ENCODE data around the gene IFNGR1.

IFNGR1 gene

GRCh38 chr6:137160763-137161162 is 58.4 kb downstream of the IFNGR1 start:
- DNase-seq (no peak), ATAC-seq (ENCODE audit: insufficient read depth, low read depth) (no peak)
- no peak overlapping the region for H3K27ac ChIP-seq (ENCODE audit: low read length)
- H3K9ac ChIP-seq (ENCODE audit: low read depth, low read length): no peak overlapping the region
- H3K4me2 ChIP-seq (ENCODE audit: insufficient read depth, low read length): no peak overlapping the region
- no peaks in the 10 kb centered on the region for H3K79me2 ChIP-seq (ENCODE audit: insufficient read depth, low read length)
- no peaks in the 10 kb centered on the region for H4K20me1 ChIP-seq (ENCODE audit: insufficient read depth, low read length)
- peaks cover 23% of the 10 kb centered on the region for H3K9me3 ChIP-seq (ENCODE audit: insufficient read depth, low read length, severe bottlenecking)
- no peaks in the 10 kb centered on the region for H3K36me3 ChIP-seq (ENCODE audit: insufficient read depth, low read length)
- no peak overlapping the region for H2AFZ ChIP-seq (ENCODE audit: low read depth, low read length)
- no peaks in the 10 kb centered on the region for H3K27me3 ChIP-seq (ENCODE audit: insufficient read depth, low read length, poor library complexity)
- TF ChIP-seq EZH2 (IDR thresholded peaks at IDR 0.05; ENCODE audit: borderline replicate concordance, low read depth, low read length, severe bottlenecking) (no peak), CTCF (IDR thresholded peaks at IDR 0.05; ENCODE audit: borderline replicate concordance, extremely low read depth, low read length, poor library complexity, severe bottlenecking) (no peak)
- H3K4me3 ChIP-seq (ENCODE audit: low read depth in 1 of 2, low read length in 2 of 2): no peak overlapping the region
- H3K4me1 ChIP-seq (ENCODE audit: insufficient read depth, low read length): peaks cover 23% of the 10 kb centered on the region

GRCh38 chr6:137159912-137160311 is 59.3 kb downstream of the IFNGR1 start:
- Histone ChIP-seq H3K4me3 (ENCODE audit: low read depth in 1 of 2, low read length in 2 of 2) (no peak overlapping the region), H3K27ac (ENCODE audit: low read length) (no peak overlapping the region), H3K27me3 (ENCODE audit: insufficient read depth, low read length, poor library complexity) (no peaks in the 10 kb centered on the region), H3K79me2 (ENCODE audit: insufficient read depth, low read length) (no peaks in the 10 kb centered on the region), H3K9ac (ENCODE audit: low read depth, low read length) (no peak overlapping the region), H3K4me2 (ENCODE audit: insufficient read depth, low read length) (no peak overlapping the region), H3K9me3 (ENCODE audit: insufficient read depth, low read length, severe bottlenecking) (peaks cover 23% of the 10 kb centered on the region), H4K20me1 (ENCODE audit: insufficient read depth, low read length) (no peaks in the 10 kb centered on the region), H3K36me3 (ENCODE audit: insufficient read depth, low read length) (no peaks in the 10 kb centered on the region), H3K4me1 (ENCODE audit: insufficient read depth, low read length) (peaks cover 26% of the 10 kb centered on the region), H2AFZ (ENCODE audit: low read depth, low read length) (no peak overlapping the region)
- no peak for DNase-seq
- ATAC-seq (ENCODE audit: insufficient read depth, low read depth): no peak
- no peak for TF ChIP-seq CTCF (IDR thresholded peaks at IDR 0.05; ENCODE audit: borderline replicate concordance, extremely low read depth, low read length, poor library complexity, severe bottlenecking)
- TF ChIP-seq EZH2 (IDR thresholded peaks at IDR 0.05; ENCODE audit: borderline replicate concordance, low read depth, low read length, severe bottlenecking): no peak

- H3K9ac ChIP-seq (ENCODE audit: low read depth, low read length): no peak overlapping the region
- H3K9me3 ChIP-seq (ENCODE audit: insufficient read depth, low read length, severe bottlenecking): peaks cover 2% of the 10 kb centered on the region
- H3K27ac ChIP-seq (ENCODE audit: low read length): peak overlapping the region; percentile 7; the same call in 1 of the 2 replicates
- TF ChIP-seq EZH2 (IDR thresholded peaks at IDR 0.05; ENCODE audit: borderline replicate concordance, low read depth, low read length, severe bottlenecking): no peak
- TF ChIP-seq CTCF (IDR thresholded peaks at IDR 0.05; ENCODE audit: borderline replicate concordance, extremely low read depth, low read length, poor library complexity, severe bottlenecking): no peak
- ATAC-seq (ENCODE audit: insufficient read depth, low read depth): no peak
- H3K4me1 ChIP-seq (ENCODE audit: insufficient read depth, low read length): peaks cover 31% of the 10 kb centered on the region
- no peak overlapping the region for H3K4me2 ChIP-seq (ENCODE audit: insufficient read depth, low read length)
- no peaks in the 10 kb centered on the region for H3K79me2 ChIP-seq (ENCODE audit: insufficient read depth, low read length)
- no peak overlapping the region for H2AFZ ChIP-seq (ENCODE audit: low read depth, low read length)
- no peaks in the 10 kb centered on the region for H4K20me1 ChIP-seq (ENCODE audit: insufficient read depth, low read length)
- H3K36me3 ChIP-seq (ENCODE audit: insufficient read depth, low read length): no peaks in the 10 kb centered on the region
- no peak overlapping the region for H3K4me3 ChIP-seq (ENCODE audit: low read depth in 1 of 2, low read length in 2 of 2)
- DNase-seq: no peak
- H3K27me3 ChIP-seq (ENCODE audit: insufficient read depth, low read length, poor library complexity): no peaks in the 10 kb centered on the region
Measured at GRCh38 chr6:137157601-137158000, 61.6 kb downstream of the IFNGR1 start.

GRCh38 chr6:137156650-137157049 is 62.5 kb downstream of the IFNGR1 start:
- DNase-seq (no peak), ATAC-seq (ENCODE audit: insufficient read depth, low read depth) (no peak)
- Histone ChIP-seq H3K79me2 (ENCODE audit: insufficient read depth, low read length) (no peaks in the 10 kb centered on the region), H3K27ac (ENCODE audit: low read length) (peak overlapping the region; percentile 72), H2AFZ (ENCODE audit: low read depth, low read length) (no peak overlapping the region), H3K4me1 (ENCODE audit: insufficient read depth, low read length) (peaks cover 35% of the 10 kb centered on the region), H3K9me3 (ENCODE audit: insufficient read depth, low read length, severe bottlenecking) (peaks cover 7% of the 10 kb centered on the region), H3K36me3 (ENCODE audit: insufficient read depth, low read length) (no peaks in the 10 kb centered on the region), H3K4me3 (ENCODE audit: low read depth in 1 of 2, low read length in 2 of 2) (no peak overlapping the region), H3K9ac (ENCODE audit: low read depth, low read length) (no peak overlapping the region; the same call in 1 of the 2 replicates), H3K4me2 (ENCODE audit: insufficient read depth, low read length) (no peak overlapping the region), H3K27me3 (ENCODE audit: insufficient read depth, low read length, poor library complexity) (no peaks in the 10 kb centered on the region), H4K20me1 (ENCODE audit: insufficient read depth, low read length) (no peaks in the 10 kb centered on the region)
- TF ChIP-seq EZH2 (IDR thresholded peaks at IDR 0.05; ENCODE audit: borderline replicate concordance, low read depth, low read length, severe bottlenecking): no peak
- TF ChIP-seq CTCF (IDR thresholded peaks at IDR 0.05; ENCODE audit: borderline replicate concordance, extremely low read depth, low read length, poor library complexity, severe bottlenecking): no peak

Data from DND-41 (cell line).